ENCODE data around the gene PNPLA3. TPM values are rescaled to one million over a fixed set of nuclear protein-coding genes. Genes with fewer than 3 reads are reported as not detected.

Gene PNPLA3
- total RNA-seq, 1 experiment from 2014 or later, result 17.5 TPM

GRCh38 chr22:43894122-43894521 is 29.5 kb upstream of the PNPLA3 start:
- Histone ChIP-seq H2BK20ac (ENCODE audit: low read depth, low read length, poor library complexity, severe bottlenecking) (no peak overlapping the region), H3K9me3 (ENCODE audit: control insufficient read depth, low read depth, low read length) (no peaks in the 10 kb centered on the region), H3K4me2 (ENCODE audit: insufficient read depth, insufficient read length, low read length) (no peak overlapping the region), H3K79me1 (ENCODE audit: insufficient read depth, low read depth, low read length, poor library complexity, severe bottlenecking) (no peaks in the 10 kb centered on the region), H2BK5ac (ENCODE audit: insufficient read length, low read length) (no peak overlapping the region), H3K4me1 (ENCODE audit: insufficient read depth, low read length) (no peaks in the 10 kb centered on the region), H2BK120ac (ENCODE audit: low read depth, low read length, poor library complexity, severe bottlenecking) (no peak overlapping the region), H4K91ac (ENCODE audit: insufficient read length, low read depth, low read length) (no peak overlapping the region), H3K27me3 (ENCODE audit: insufficient read depth, low read length) (no peaks in the 10 kb centered on the region; the same call in 1 of the 2 replicates), H3K18ac (ENCODE audit: insufficient read length, low read depth, low read length) (no peak overlapping the region), H3K4ac (ENCODE audit: low read depth, low read length) (no peak overlapping the region), H4K5ac (ENCODE audit: insufficient read length, low read depth, low read length) (no peak overlapping the region), H3K9ac (ENCODE audit: extremely low read depth, insufficient read length, low read length) (no peak overlapping the region), H3K23ac (ENCODE audit: insufficient read length, low read depth, low read length) (no peak overlapping the region), H3K79me2 (ENCODE audit: insufficient read depth, low read length) (no peaks in the 10 kb centered on the region), H3K56ac (ENCODE audit: insufficient read length, low read depth, low read length) (no peak overlapping the region), H2AK5ac (ENCODE audit: insufficient read length, low read length) (no peak overlapping the region), H4K8ac (replicated peaks; ENCODE audit: insufficient read length, low read depth, low read length) (no peak overlapping the region), H2AFZ (ENCODE audit: low read length) (no peak overlapping the region), H2BK12ac (ENCODE audit: insufficient read length, low read depth, low read length) (no peak overlapping the region), H3K27ac (ENCODE audit: insufficient read length, low read depth, low read length) (no peak overlapping the region), H3T11ph (ENCODE audit: low read length) (no peak overlapping the region), H3K14ac (ENCODE audit: insufficient read depth, low read length) (no peak overlapping the region; the same call in 1 of the 2 replicates), H3K23me2 (ENCODE audit: insufficient read length, low read depth, low read length, poor library complexity, severe bottlenecking) (peaks cover 14% of the 10 kb centered on the region), H4K20me1 (ENCODE audit: control insufficient read depth, insufficient read depth, insufficient read length) (no peaks in the 10 kb centered on the region), H2BK15ac (ENCODE audit: low read depth, low read length) (no peak overlapping the region)
- TF ChIP-seq CTCF (conservative IDR thresholded peaks at IDR 0.05), result no peak
- no peaks in the 10 kb centered on the region for H3K9me3 Mint-ChIP-seq
- H3K4me3 Mint-ChIP-seq, result no peak overlapping the region
- WGBS (ENCODE audit: extremely low coverage, insufficient read length, low lambda C conversion rate), result no CpG with 5 or more reads among the region's 5 CpGs
- DNase-seq, result no peak
- peaks cover 0 to 17% of the 10 kb centered on the region in 2 experiments; a peak in 2 of 4 replicates for H3K4me1 Mint-ChIP-seq
- H3K27ac Mint-ChIP-seq, result peak overlapping the region in 1 of 3 experiments; percentile 65; a peak in 1 of 7 replicates
- H3K27me3 Mint-ChIP-seq (ENCODE audit: low read depth), result peaks cover 46% of the 10 kb centered on the region
- peaks cover 0 to 2% (median 1%) of the 10 kb centered on the region in 3 experiments; a peak in 1 of 7 replicates for H3K36me3 Mint-ChIP-seq (ENCODE audit: insufficient read depth in 1 of 3, low read depth in 3 of 3)
